IMR-90 (cell line): Measurements from ENCODE around the gene BDH1. TPM values are rescaled to one million over a fixed set of nuclear protein-coding genes. Genes with fewer than 3 reads are reported as not detected.

Experiments used
- ATAC-seq: fragments of 200-7000 bp; cut with Tn5 transposase; 2 replicates; pipeline ENCODE4 v1.9.1; 2020; ENCODE audit warnings: low read depth, mild to moderate bottlenecking, moderate library complexity
- BruUV-seq: library from RNA; stranded (reverse); fragments of 400-500 nt; replicated peaks from 2 replicates; lab custom pipeline; 2021; lab: Mats Ljungman, UMichigan
- CTCF ChIA-PET: fragments of 300-600 bp; formaldehyde crosslinking; extraction: SDS; loops from one replicate; lab custom pipeline; 2021; ENCODE audit warnings: antibody characterized with exemption; lab: Yijun Ruan, JAX
- POLR2A ChIA-PET: fragments of 300-600 bp; sonication (Branson Sonifier 250); formaldehyde crosslinking; loops from one replicate; lab custom pipeline; 2022; ENCODE audit warnings: antibody characterized with exemption; ENCODE audit not compliant: unreplicated experiment; lab: Charles Lee
- DNase-seq: peaks from one replicate; pipeline ENCODE4 v3.0.0; 2013
- H2AFZ ChIP-seq: replicated peaks from 2 replicates; pipeline ENCODE3; 2013; ENCODE audit warnings: low read length, mild to moderate bottlenecking; ENCODE audit not compliant: poor library complexity
- H2AK5ac ChIP-seq: 2 replicates; pipeline ENCODE4 v1.6.1; 2013; ENCODE audit warnings: low read depth, low read length, inconsistent platforms
- H2AK9ac ChIP-seq: replicated peaks from 2 replicates; pipeline ENCODE3; 2013; ENCODE audit warnings: mild to moderate bottlenecking, low read depth, low read length, moderate library complexity; ENCODE audit not compliant: poor library complexity
- H2BK120ac ChIP-seq: 2 replicates; pipeline ENCODE4 v1.6.1; 2013; ENCODE audit warnings: low read depth, low read length, inconsistent platforms
- H2BK15ac ChIP-seq: 3 replicates; pipeline ENCODE4 v1.6.1; 2013; ENCODE audit warnings: low read depth, low read length, inconsistent platforms
- H2BK20ac ChIP-seq: 2 replicates; pipeline ENCODE4 v1.6.1; 2013; ENCODE audit warnings: low read depth, mild to moderate bottlenecking, inconsistent platforms, low read length, moderate library complexity
- H2BK5ac ChIP-seq: 2 replicates; pipeline ENCODE4 v1.6.1; 2013; ENCODE audit warnings: mild to moderate bottlenecking, low read depth, low read length, inconsistent platforms; ENCODE audit not compliant: poor library complexity, severe bottlenecking
- H3K14ac ChIP-seq: replicated peaks from 2 replicates; pipeline ENCODE4 v1.6.1; 2013; ENCODE audit warnings: low read depth, low read length, inconsistent platforms
- H3K18ac ChIP-seq: 2 replicates; pipeline ENCODE4 v1.6.1; 2013; ENCODE audit warnings: low read depth, low read length, control low read depth
- H3K23ac ChIP-seq: 2 replicates; pipeline ENCODE4 v1.6.1; 2013; ENCODE audit warnings: low read depth, low read length, inconsistent platforms
- H3K27ac ChIP-seq: 2 replicates; pipeline ENCODE4 v1.5.1; 2013; ENCODE audit warnings: mild to moderate bottlenecking, control low read depth, low read length; ENCODE audit not compliant: insufficient read depth
- H3K27me3 ChIP-seq: 2 replicates; pipeline ENCODE4 v1.6.1; 2013; ENCODE audit warnings: low read length; ENCODE audit not compliant: control insufficient read depth, insufficient read depth
- H3K36me3 ChIP-seq: 2 replicates; pipeline ENCODE4 v1.6.1; 2013; ENCODE audit warnings: low read length, mixed read lengths; ENCODE audit not compliant: control insufficient read depth, insufficient read depth
- H3K4ac ChIP-seq: 2 replicates; pipeline ENCODE4 v1.6.1; 2013; ENCODE audit warnings: low read depth, low read length, inconsistent platforms
- H3K4me1 ChIP-seq: 2 replicates; pipeline ENCODE4 v1.6.1; 2013; ENCODE audit warnings: low read length, mixed read lengths; ENCODE audit not compliant: control insufficient read depth, insufficient read depth
- H3K4me2 ChIP-seq: 2 replicates; pipeline ENCODE4 v1.6.1; 2013; ENCODE audit warnings: low read depth, mild to moderate bottlenecking, control low read depth, low read length, moderate library complexity
- H3K4me3 ChIP-seq: 2 replicates; pipeline ENCODE4 v1.5.1; 2013; ENCODE audit warnings: low read depth, mild to moderate bottlenecking, control low read depth, low read length, moderate library complexity; ENCODE audit not compliant: insufficient read depth
- H3K56ac ChIP-seq: 2 replicates; pipeline ENCODE4 v1.6.1; 2013; ENCODE audit warnings: low read length, inconsistent platforms; ENCODE audit not compliant: insufficient read depth; ENCODE audit errors: extremely low read depth
- H3K79me1 ChIP-seq, 2 experiments: 2 replicates each; pipeline ENCODE4 v1.6.1; 2013; ENCODE audit warnings: low read length in 2 of 2, inconsistent platforms in 1 of 2, low read depth in 1 of 2
- H3K9ac ChIP-seq: 2 replicates; pipeline ENCODE4 v1.6.1; 2013; ENCODE audit warnings: low read depth, low read length, control low read depth
- H3K9me1 ChIP-seq: 2 replicates; pipeline ENCODE4 v1.6.1; 2013; ENCODE audit warnings: low read length, inconsistent platforms; ENCODE audit not compliant: insufficient read depth
- H3K9me3 ChIP-seq: 2 replicates; pipeline ENCODE4 v1.6.1; 2013; ENCODE audit warnings: low read length; ENCODE audit not compliant: control insufficient read depth, insufficient read depth
- H4K20me1 ChIP-seq: 2 replicates; pipeline ENCODE4 v1.6.1; 2013; ENCODE audit warnings: low read length, inconsistent platforms; ENCODE audit not compliant: insufficient read depth
- H4K5ac ChIP-seq: 2 replicates; pipeline ENCODE4 v1.6.1; 2013; ENCODE audit warnings: mild to moderate bottlenecking, low read depth, low read length, control low read depth
- H4K8ac ChIP-seq, 2 experiments: 2 replicates each; pipeline ENCODE4 v1.6.1; 2013; ENCODE audit warnings: low read depth in 2 of 2, low read length in 2 of 2, control low read depth in 1 of 2, inconsistent platforms in 1 of 2
- H4K91ac ChIP-seq: 2 replicates; pipeline ENCODE4 v1.6.1; 2013; ENCODE audit warnings: low read depth, low read length, inconsistent platforms; ENCODE audit not compliant: insufficient read depth
- BHLHE40 ChIP-seq: fragments of 150-350 bp; IDR thresholded peaks from 2 replicates; pipeline ENCODE4 v1.6.1; 2016; ENCODE audit warnings: mild to moderate bottlenecking, low read depth, low read length
- CEBPB ChIP-seq: IDR thresholded peaks from 2 replicates; pipeline ENCODE4 v1.6.1; 2012; ENCODE audit warnings: low read depth, low read length, improper control_type of control experiment
- CHD1 ChIP-seq: IDR thresholded peaks from 2 replicates; pipeline ENCODE4 v1.6.1; 2012; ENCODE audit warnings: low read depth, low read length, improper control_type of control experiment
- ELK1 ChIP-seq: fragments of 150-350 bp; IDR thresholded peaks from 2 replicates; pipeline ENCODE4 v1.6.1; 2016; ENCODE audit warnings: low read depth, mild to moderate bottlenecking, low read length, moderate library complexity, borderline replicate concordance
- FOS ChIP-seq: fragments of 150-350 bp; IDR thresholded peaks from 2 replicates; pipeline ENCODE4 v1.6.1; 2016; ENCODE audit warnings: low read depth, low read length
- MAFK ChIP-seq: IDR thresholded peaks from 2 replicates; pipeline ENCODE4 v1.6.1; 2012; ENCODE audit warnings: low read depth, low read length, improper control_type of control experiment
- MAZ ChIP-seq: IDR thresholded peaks from 2 replicates; pipeline ENCODE4 v1.6.1; 2012; ENCODE audit warnings: low read depth, mild to moderate bottlenecking, low read length, improper control_type of control experiment, moderate library complexity, borderline replicate concordance
- MXI1 ChIP-seq: IDR thresholded peaks from 2 replicates; pipeline ENCODE4 v1.6.1; 2012; ENCODE audit warnings: low read depth, mild to moderate bottlenecking, low read length, moderate library complexity, borderline replicate concordance
- NFE2L2 ChIP-seq: fragments of 150-350 bp; IDR thresholded peaks from 2 replicates; pipeline ENCODE4 v1.6.1; 2016; ENCODE audit warnings: low read depth, mild to moderate bottlenecking, low read length
- POLR2A ChIP-seq: IDR thresholded peaks from 2 replicates; pipeline ENCODE4 v1.6.1; 2012; ENCODE audit warnings: mild to moderate bottlenecking, low read depth, low read length
- RAD21 ChIP-seq: IDR thresholded peaks from 2 replicates; pipeline ENCODE4 v1.6.1; 2012; ENCODE audit warnings: low read length, improper control_type of control experiment
- RCOR1 ChIP-seq: IDR thresholded peaks from 2 replicates; pipeline ENCODE4 v1.6.1; 2012; ENCODE audit warnings: mild to moderate bottlenecking, low read length, improper control_type of control experiment; ENCODE audit not compliant: insufficient replicate concordance
- RFX5 ChIP-seq: IDR thresholded peaks from 2 replicates; pipeline ENCODE4 v1.8.0; 2012; ENCODE audit warnings: low read depth, mild to moderate bottlenecking, low read length, moderate library complexity
- SMC3 ChIP-seq: fragments of 150-350 bp; IDR thresholded peaks from 2 replicates; pipeline ENCODE4 v1.6.1; 2016; ENCODE audit warnings: low read depth, mild to moderate bottlenecking, antibody characterized with exemption, low read length, moderate library complexity
- WGBS, 2 experiments: methylation state at CpG; one replicate each; pipeline versions ENCODE4 v1.1.5 to v1.1.7; 2013; ENCODE audit warnings: missing lambda C conversion rate in 2 of 2; ENCODE audit not compliant: insufficient read length in 1 of 2; ENCODE audit errors: extremely low coverage in 2 of 2; 5-methylcytosine and 5-hydroxymethylcytosine counted together
- dilution Hi-C: fragments of 300-500 bp; cut with HindIII; formaldehyde crosslinking; loops from one replicate; pipeline ENCODE4 v1.14.3; 2018; ENCODE audit warnings: low sequenced_read_pairs; ENCODE audit not compliant: unreplicated experiment
- in situ Hi-C: fragments of 300-500 bp; cut with MboI; formaldehyde crosslinking; loops from 3 replicates; pipeline ENCODE4 v1.14.3; 2019; ENCODE audit warnings: low sequenced_read_pairs, inconsistent platforms, mixed read lengths
- intact Hi-C: fragments of 100-400 bp; cut with micrococcal nuclease; formaldehyde crosslinking; loops from 2 replicates; pipeline ENCODE4 v1.10.0; 2022
- polyA plus RNA-seq, 3 experiments: library from polyadenylated mRNA; depleted of rRNA; stranded (reverse); fragments of >200 nt; gene quantifications; 2 replicates each; pipeline ENCODE4 v1.2.3, GENCODE V29; 2012; ENCODE audit warnings: low replicate concordance in 1 of 3
- total RNA-seq: library from RNA; depleted of rRNA; stranded (reverse); fragments of >200 nt; gene quantifications from 2 replicates; pipeline ENCODE4 v1.2.3, GENCODE V29; 2012
- TF ChIP-seq, protein P1 (sequence below): conservative IDR thresholded peaks from 2 replicates; pipeline ENCODE4 v1.5.1; 2012; ENCODE audit warnings: mild to moderate bottlenecking, low read depth, low read length, improper control_type of control experiment
- TF ChIP-seq, protein P2 (sequence below): fragments of 150-350 bp; IDR thresholded peaks from 2 replicates; pipeline ENCODE4 v1.6.1; 2017; ENCODE audit warnings: mild to moderate bottlenecking, antibody characterized with exemption, low read length, low read depth

BDH1 gene
- total and polyA plus RNA-seq, 2 of the 4 experiments (the other 2 are of a cell fraction): 2.7 to 4.4 TPM

DNA sequence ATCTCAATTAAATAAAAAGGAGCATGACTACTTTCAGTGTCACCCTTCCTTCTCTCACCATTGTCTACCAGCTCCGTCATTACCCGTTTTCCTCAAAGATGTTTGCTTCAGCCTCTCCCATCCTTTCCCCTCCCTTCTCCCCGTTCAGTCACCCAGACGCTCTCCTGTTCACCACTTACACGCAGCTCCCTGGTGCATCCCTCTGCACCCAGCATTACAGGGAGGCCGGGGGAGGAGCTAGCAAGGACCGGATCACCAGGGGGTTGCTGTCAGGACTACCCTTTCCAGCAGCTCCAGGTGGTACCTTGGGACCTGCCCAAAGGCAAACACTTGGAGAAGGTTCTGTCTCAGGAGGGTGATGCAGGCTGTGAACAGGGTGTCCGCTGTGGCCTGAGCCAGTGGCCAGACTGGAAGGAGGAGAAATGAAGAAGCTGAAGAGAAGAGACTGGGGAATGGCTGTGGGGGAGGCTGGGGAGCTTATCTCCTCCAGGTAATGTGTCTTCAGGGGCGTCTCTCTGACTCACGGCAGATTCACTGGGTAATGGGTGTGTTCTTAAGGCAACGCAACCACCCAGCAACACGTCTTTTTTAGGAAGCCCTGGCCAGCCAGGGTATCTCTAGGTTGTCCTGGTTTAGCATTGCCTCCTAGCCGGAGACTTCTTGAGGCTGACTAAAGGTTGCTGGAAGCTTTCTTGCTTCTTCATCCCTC is 21.8 kb upstream of the BDH1 start:
- H4K20me1 ChIP-seq: no peaks in the 10 kb centered on the region
- ChIA-PET CTCF (no interaction called here), POLR2A (no interaction called here)
- ATAC-seq (no peak), DNase-seq (no peak)
- H3K56ac ChIP-seq: no peak overlapping the region
- no peaks in the 10 kb centered on the region for H3K4me1 ChIP-seq
- no peak overlapping the region for H2BK5ac ChIP-seq
- 0 out of 2 replicates have a peak, but pooled peaks cover 2% of the 10 kb centered on the region for H3K9me3 ChIP-seq
- intact Hi-C loops: no loop called here
- no peak overlapping the region for H3K14ac ChIP-seq
- no peak overlapping the region for H2AK5ac ChIP-seq
- in situ Hi-C loops: no loop called here
- dilution Hi-C loops: no loop called here
- H3K9ac ChIP-seq: no peak overlapping the region
- no peak overlapping the region for H3K23ac ChIP-seq
- no peak overlapping the region for H2BK20ac ChIP-seq
- no peak overlapping the region for H2BK15ac ChIP-seq
- no peak overlapping the region for H3K4me2 ChIP-seq
- H2AK9ac ChIP-seq: no peak overlapping the region
- no peaks in the 10 kb centered on the region for H3K36me3 ChIP-seq
- peaks cover 27% of the 10 kb centered on the region for H3K27me3 ChIP-seq
- TF ChIP-seq CEBPB (no peak), RCOR1 (no peak), FOS (no peak), RAD21 (no peak), MAFK (no peak), MAZ (no peak), BHLHE40 (no peak), POLR2A (no peak), NFE2L2 (no peak), MXI1 (no peak), CHD1 (no peak), RFX5 (no peak), ELK1 (no peak), SMC3 (no peak)
- TF ChIP-seq, protein P1, sequence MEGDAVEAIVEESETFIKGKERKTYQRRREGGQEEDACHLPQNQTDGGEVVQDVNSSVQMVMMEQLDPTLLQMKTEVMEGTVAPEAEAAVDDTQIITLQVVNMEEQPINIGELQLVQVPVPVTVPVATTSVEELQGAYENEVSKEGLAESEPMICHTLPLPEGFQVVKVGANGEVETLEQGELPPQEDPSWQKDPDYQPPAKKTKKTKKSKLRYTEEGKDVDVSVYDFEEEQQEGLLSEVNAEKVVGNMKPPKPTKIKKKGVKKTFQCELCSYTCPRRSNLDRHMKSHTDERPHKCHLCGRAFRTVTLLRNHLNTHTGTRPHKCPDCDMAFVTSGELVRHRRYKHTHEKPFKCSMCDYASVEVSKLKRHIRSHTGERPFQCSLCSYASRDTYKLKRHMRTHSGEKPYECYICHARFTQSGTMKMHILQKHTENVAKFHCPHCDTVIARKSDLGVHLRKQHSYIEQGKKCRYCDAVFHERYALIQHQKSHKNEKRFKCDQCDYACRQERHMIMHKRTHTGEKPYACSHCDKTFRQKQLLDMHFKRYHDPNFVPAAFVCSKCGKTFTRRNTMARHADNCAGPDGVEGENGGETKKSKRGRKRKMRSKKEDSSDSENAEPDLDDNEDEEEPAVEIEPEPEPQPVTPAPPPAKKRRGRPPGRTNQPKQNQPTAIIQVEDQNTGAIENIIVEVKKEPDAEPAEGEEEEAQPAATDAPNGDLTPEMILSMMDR: no peak
- TF ChIP-seq, protein P2, sequence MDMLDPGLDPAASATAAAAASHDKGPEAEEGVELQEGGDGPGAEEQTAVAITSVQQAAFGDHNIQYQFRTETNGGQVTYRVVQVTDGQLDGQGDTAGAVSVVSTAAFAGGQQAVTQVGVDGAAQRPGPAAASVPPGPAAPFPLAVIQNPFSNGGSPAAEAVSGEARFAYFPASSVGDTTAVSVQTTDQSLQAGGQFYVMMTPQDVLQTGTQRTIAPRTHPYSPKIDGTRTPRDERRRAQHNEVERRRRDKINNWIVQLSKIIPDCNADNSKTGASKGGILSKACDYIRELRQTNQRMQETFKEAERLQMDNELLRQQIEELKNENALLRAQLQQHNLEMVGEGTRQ: no peak
- no peak overlapping the region for H3K4me3 ChIP-seq
- H3K27ac ChIP-seq: no peak overlapping the region
- BruUV-seq: no TSS peak
- 48% methylated on average over 2 of the region's 13 CpGs; no CpG with 5 or more reads in 1 of the 2 experiments for WGBS, 2 experiments
- H4K91ac ChIP-seq: no peak overlapping the region
- 0 out of 2 replicates have a peak, but pooled peaks cover 2% of the 10 kb centered on the region for H3K9me1 ChIP-seq
- H4K8ac ChIP-seq: no peak overlapping the region
- H3K4ac ChIP-seq: no peak overlapping the region
- no peak overlapping the region for H2BK120ac ChIP-seq
- no peaks in the 10 kb centered on the region for H3K79me1 ChIP-seq
- H3K18ac ChIP-seq: no peak overlapping the region
- H4K5ac ChIP-seq: no peak overlapping the region
- H2AFZ ChIP-seq: no peak overlapping the region
